ENCODE measurements around the gene TRIM24. TPM values are rescaled to one million over a fixed set of nuclear protein-coding genes. Genes with fewer than 3 reads are reported as not detected.

Gene TRIM24
- total RNA-seq, 1 experiment from 2014 or later, result 113 TPM

GRCh38 chr7:138512885-138513284, 52.8 kb downstream of the TRIM24 start (continued):
- TF ChIP-seq ARID4B (CRISPR knock-in tag; IDR thresholded peaks at IDR 0.05; ENCODE audit: borderline replicate concordance) (no peak), ATF1 (CRISPR knock-in tag; IDR thresholded peaks at IDR 0.05) (no peak), PREB (CRISPR knock-in tag; IDR thresholded peaks at IDR 0.05; ENCODE audit: borderline replicate concordance) (no peak), NR2C2 (CRISPR knock-in tag; IDR thresholded peaks at IDR 0.05) (no peak), ZBTB43 (CRISPR knock-in tag; IDR thresholded peaks at IDR 0.05) (no peak), IRF2 (CRISPR knock-in tag; IDR thresholded peaks at IDR 0.05; ENCODE audit: borderline replicate concordance, low read depth) (no peak), ZNF317 (CRISPR knock-in tag; IDR thresholded peaks at IDR 0.05; ENCODE audit: borderline replicate concordance, low read depth) (no peak), ZNF219 (CRISPR knock-in tag; IDR thresholded peaks at IDR 0.05; ENCODE audit: borderline replicate concordance) (no peak), MXD4 (CRISPR knock-in tag; IDR thresholded peaks at IDR 0.05; ENCODE audit: borderline replicate concordance) (no peak), ZNF138 (CRISPR knock-in tag; conservative IDR thresholded peaks at IDR 0.05) (no peak)

- Mint-ChIP-seq H3K4me1 (0 out of 2 replicates have a peak, but pooled peaks cover 5% of the 10 kb centered on the region), H3K9me3 (peaks cover 32% of the 10 kb centered on the region), H3K27me3 (ENCODE audit: low read depth) (no peaks in the 10 kb centered on the region), H3K4me3 (no peak overlapping the region), H3K27ac (no peak overlapping the region; the same call in 1 of the 2 replicates), H3K36me3 (peaks cover 93% of the 10 kb centered on the region)
- CTCF ChIA-PET, result no interaction called here
- ATAC-seq (no peak; the same call in 1 of the 2 replicates), DNase-seq (ENCODE audit: low spot score) (no peak)
- TF ChIP-seq NR2C2 (CRISPR knock-in tag; IDR thresholded peaks at IDR 0.05), result no peak
- peak; percentile 60; the same call in 1 of the 2 replicates for TF ChIP-seq NFATC4 (CRISPR knock-in tag; IDR thresholded peaks at IDR 0.05)
- POLR2A ChIA-PET, result no interaction called here
Measured at GRCh38 chr7:138513344-138513871, 53.3 kb downstream of the TRIM24 start.

GRCh38 chr7:138514044-138514443, 54.0 kb downstream of the TRIM24 start:
- peaks cover 94% of the 10 kb centered on the region for H3K36me3 Mint-ChIP-seq

More at GRCh38 chr7:138514044-138514443, 54.0 kb downstream of the TRIM24 start:
- Mint-ChIP-seq H3K4me3 (no peak overlapping the region), H3K27me3 (ENCODE audit: low read depth) (no peaks in the 10 kb centered on the region), H3K4me1 (0 out of 2 replicates have a peak, but pooled peaks cover 5% of the 10 kb centered on the region), H3K27ac (peak overlapping the region; percentile 27), H3K9me3 (peaks cover 29% of the 10 kb centered on the region)
- CTCF ChIA-PET, result no interaction called here
- no peak for ATAC-seq
- TF ChIP-seq USF1 (CRISPR knock-in tag; IDR thresholded peaks at IDR 0.05) (no peak), SMAD4 (CRISPR knock-in tag; IDR thresholded peaks at IDR 0.05) (no peak), STAT6 (CRISPR knock-in tag; conservative IDR thresholded peaks at IDR 0.05; ENCODE audit: low read depth) (no peak), RELA (CRISPR knock-in tag; IDR thresholded peaks at IDR 0.05; ENCODE audit: borderline replicate concordance) (no peak), OVOL2 (CRISPR knock-in tag; IDR thresholded peaks at IDR 0.05; ENCODE audit: borderline replicate concordance) (no peak), TEAD1 (CRISPR knock-in tag; IDR thresholded peaks at IDR 0.05) (no peak), HMGA2 (CRISPR knock-in tag; IDR thresholded peaks at IDR 0.05) (no peak), ELF4 (CRISPR knock-in tag; IDR thresholded peaks at IDR 0.05; ENCODE audit: low read depth) (no peak), JAZF1 (CRISPR knock-in tag; IDR thresholded peaks at IDR 0.05) (no peak)
- DNase-seq (ENCODE audit: low spot score), result no peak
- POLR2A ChIA-PET, result no interaction called here

Data from WTC11 (cell line).